Duodenal mucosa (tissue), 2 donors: ENCODE measurements around the gene CPED1.

Source experiments
- H3K27ac ChIP-seq: one replicate; pipeline ENCODE4 v1.7.0; 2013; ENCODE audit warnings: low read depth, low read length
- H3K27me3 ChIP-seq, 2 donors: one replicate each; pipeline ENCODE4 v1.7.0; 2013; ENCODE audit warnings: low read length in 2 of 2, control low read depth in 1 of 2; ENCODE audit not compliant: insufficient read depth in 2 of 2, control insufficient read depth in 1 of 2
- H3K36me3 ChIP-seq, 2 donors: one replicate each; pipeline ENCODE4 v1.7.0; 2013; ENCODE audit warnings: low read length in 2 of 2, control low read depth in 1 of 2; ENCODE audit not compliant: insufficient read depth in 2 of 2, control insufficient read depth in 1 of 2
- H3K4me1 ChIP-seq, 2 donors: one replicate each; pipeline ENCODE4 v1.7.0; 2013; ENCODE audit warnings: low read length in 2 of 2, control low read depth in 1 of 2; ENCODE audit not compliant: insufficient read depth in 2 of 2, control insufficient read depth in 1 of 2
- H3K4me3 ChIP-seq, 2 donors: one replicate each; pipeline ENCODE4 v1.7.0; 2013; ENCODE audit warnings: low read length in 2 of 2, low read depth in 1 of 2
- H3K9ac ChIP-seq, 2 donors: one replicate each; pipeline ENCODE4 v1.7.0; 2013; ENCODE audit warnings: low read length in 2 of 2, low read depth in 1 of 2
- H3K9me3 ChIP-seq, 2 donors: one replicate each; pipeline ENCODE4 v1.7.0; 2013; ENCODE audit warnings: low read length in 2 of 2, control low read depth in 1 of 2; ENCODE audit not compliant: control insufficient read depth in 1 of 2

CPED1 gene

DNA sequence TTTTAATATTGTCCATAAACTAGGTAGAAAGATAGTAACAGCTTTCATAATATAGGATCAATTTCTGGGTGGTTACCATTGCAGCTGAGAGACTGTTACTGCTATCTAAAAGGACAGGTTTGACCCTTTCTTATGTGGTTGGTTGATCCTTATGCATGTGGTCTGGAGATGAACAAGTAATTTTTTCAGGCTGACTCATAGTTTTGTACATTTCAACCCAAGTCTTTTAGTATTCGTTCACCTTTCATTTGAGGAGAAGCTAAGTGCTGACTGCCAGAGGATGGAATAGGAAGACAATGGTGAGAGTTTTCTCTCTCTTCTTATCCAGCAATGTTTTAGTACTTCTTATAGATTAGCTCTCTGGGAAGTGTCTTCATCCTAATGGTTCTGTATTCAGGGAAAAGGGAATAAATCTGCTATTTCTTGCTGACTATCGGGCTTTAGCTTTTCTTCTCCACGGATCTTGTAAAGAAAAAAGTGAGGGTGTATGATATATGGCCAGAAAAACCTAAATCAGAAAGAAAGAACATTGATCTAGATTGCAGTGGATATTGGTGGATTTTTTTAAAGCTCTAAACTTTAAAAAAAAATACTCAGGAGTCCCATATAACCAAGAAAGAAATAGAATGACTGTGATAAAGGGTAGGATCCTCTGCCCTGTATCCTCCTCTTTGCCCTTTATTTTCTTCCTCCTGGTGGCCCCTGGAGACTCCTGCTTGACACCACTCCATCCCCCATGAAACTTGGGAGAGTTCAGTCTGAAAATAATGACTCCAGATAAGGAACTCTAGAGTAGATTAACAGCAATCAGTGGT lies 88.0 kb downstream of the CPED1 start:
- Histone ChIP-seq H3K4me3 (no peak overlapping the region), H3K27ac (no peak overlapping the region), H3K9me3 (no peaks in the 10 kb centered on the region), H3K4me1 (no peaks in the 10 kb centered on the region), H3K36me3 (no peaks in the 10 kb centered on the region), H3K27me3 (no peaks in the 10 kb centered on the region), H3K9ac (no peak overlapping the region)

DNA sequence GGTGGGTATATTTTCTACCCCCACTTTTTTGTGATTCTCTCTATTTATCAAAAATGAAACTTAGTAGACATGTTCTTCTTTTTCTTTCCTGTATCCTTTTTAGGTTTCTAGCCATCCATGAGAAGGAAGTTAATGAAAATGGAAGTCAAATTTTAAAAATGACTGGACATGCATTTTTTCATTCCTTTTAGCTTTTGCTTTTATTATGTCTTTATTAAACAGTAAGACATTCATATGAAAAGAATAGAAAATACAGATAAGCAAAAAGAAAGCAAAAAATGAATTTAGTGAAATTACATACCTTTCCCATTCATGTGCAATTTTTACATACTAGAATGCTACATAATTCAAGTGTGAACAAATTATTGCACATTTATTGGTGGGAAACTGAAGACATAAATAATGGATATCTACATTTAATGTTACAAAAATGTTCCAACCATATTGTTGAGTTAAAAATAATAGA lies 88.7 kb downstream of the CPED1 start:
- Histone ChIP-seq H3K4me1 (no peaks in the 10 kb centered on the region), H3K27me3 (no peaks in the 10 kb centered on the region), H3K36me3 (no peaks in the 10 kb centered on the region), H3K27ac (no peak overlapping the region), H3K9ac (no peak overlapping the region), H3K9me3 (no peaks in the 10 kb centered on the region), H3K4me3 (no peak overlapping the region)

GRCh38 chr7:121078701-121079227 lies 90.3 kb downstream of the CPED1 start:
- no peak overlapping the region for H3K4me3 ChIP-seq
- H3K27ac ChIP-seq = no peak overlapping the region
- no peak overlapping the region for H3K9ac ChIP-seq
- no peaks in the 10 kb centered on the region for H3K36me3 ChIP-seq
- H3K9me3 ChIP-seq = no peaks in the 10 kb centered on the region
- no peaks in the 10 kb centered on the region for H3K4me1 ChIP-seq
- no peaks in the 10 kb centered on the region for H3K27me3 ChIP-seq

- Histone ChIP-seq H3K4me1 (no peaks in the 10 kb centered on the region), H3K36me3 (no peaks in the 10 kb centered on the region), H3K27me3 (no peaks in the 10 kb centered on the region), H3K9me3 (no peaks in the 10 kb centered on the region), H3K27ac (no peak overlapping the region), H3K4me3 (no peak overlapping the region), H3K9ac (no peak overlapping the region)
Observed at GRCh38 chr7:121079425-121080169, 91.1 kb downstream of the CPED1 start.

GRCh38 chr7:121080257-121080912 lies 91.9 kb downstream of the CPED1 start:
- Histone ChIP-seq H3K4me3 (no peak overlapping the region), H3K4me1 (no peaks in the 10 kb centered on the region), H3K36me3 (no peaks in the 10 kb centered on the region), H3K27ac (no peak overlapping the region), H3K27me3 (no peaks in the 10 kb centered on the region), H3K9ac (no peak overlapping the region), H3K9me3 (no peaks in the 10 kb centered on the region)

DNA sequence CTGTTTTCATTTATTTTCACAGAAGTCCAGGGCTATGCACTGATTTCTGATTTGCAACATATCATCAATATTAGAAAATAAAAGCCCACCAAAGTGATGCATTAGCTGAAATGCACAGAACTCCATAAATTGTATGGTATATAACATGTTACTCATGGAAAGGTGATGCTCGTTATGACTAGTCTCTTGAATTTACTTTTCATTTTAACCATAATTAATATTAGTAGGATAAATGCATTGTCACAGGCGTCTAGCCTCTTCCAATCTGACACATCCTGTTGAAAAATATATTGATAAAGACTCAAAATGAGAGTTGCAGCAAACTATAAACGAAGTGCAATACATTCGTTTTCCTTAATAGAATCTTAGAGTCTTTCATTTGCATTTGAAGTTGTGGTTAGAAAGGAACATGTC lies 92.4 kb downstream of the CPED1 start:
- Histone ChIP-seq H3K4me1 (no peaks in the 10 kb centered on the region), H3K9ac (no peak overlapping the region), H3K9me3 (no peaks in the 10 kb centered on the region), H3K4me3 (no peak overlapping the region), H3K36me3 (no peaks in the 10 kb centered on the region), H3K27me3 (no peaks in the 10 kb centered on the region), H3K27ac (no peak overlapping the region)

GRCh38 chr7:121081327-121081936 lies 92.9 kb downstream of the CPED1 start:
- Histone ChIP-seq H3K9me3 (no peaks in the 10 kb centered on the region), H3K9ac (no peak overlapping the region), H3K4me3 (no peak overlapping the region), H3K36me3 (no peaks in the 10 kb centered on the region), H3K27me3 (no peaks in the 10 kb centered on the region), H3K4me1 (no peaks in the 10 kb centered on the region), H3K27ac (no peak overlapping the region)

- Histone ChIP-seq H3K27me3 (no peaks in the 10 kb centered on the region), H3K4me3 (no peak overlapping the region), H3K4me1 (no peaks in the 10 kb centered on the region), H3K9me3 (no peaks in the 10 kb centered on the region), H3K36me3 (no peaks in the 10 kb centered on the region), H3K9ac (no peak overlapping the region), H3K27ac (no peak overlapping the region)
Observed at GRCh38 chr7:121082400-121083101, 94.0 kb downstream of the CPED1 start.

DNA sequence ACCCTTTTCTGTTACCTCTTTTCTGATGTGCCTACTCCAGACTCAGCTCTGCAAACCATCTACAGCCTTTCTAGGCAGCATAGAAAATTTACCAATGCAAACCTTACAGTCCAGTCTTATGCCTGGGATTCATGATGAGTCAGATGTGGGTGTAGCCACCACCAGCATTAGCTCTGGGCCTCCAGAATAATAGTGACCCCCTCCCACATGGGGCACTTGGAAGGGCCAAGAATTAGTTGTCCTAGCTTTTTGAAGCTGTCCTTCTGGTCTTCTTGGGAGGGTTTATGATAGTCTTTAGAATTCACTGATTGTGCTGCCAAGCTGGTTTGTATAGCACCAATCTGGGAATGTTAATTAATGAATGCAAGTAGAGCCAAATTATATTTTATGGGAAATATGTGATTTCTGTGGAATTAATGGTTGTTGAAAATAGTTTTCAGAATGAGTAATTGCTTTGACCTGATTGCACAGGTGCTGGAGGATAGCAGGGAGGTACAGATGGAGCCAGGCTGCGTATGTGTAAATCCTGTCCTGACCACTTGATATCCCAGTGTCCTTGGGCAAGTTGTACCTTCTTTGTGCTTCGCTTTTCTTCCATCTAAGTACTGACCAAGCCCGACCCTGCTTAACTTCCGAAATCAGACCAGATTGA lies 94.8 kb downstream of the CPED1 start:
- Histone ChIP-seq H3K4me1 (no peaks in the 10 kb centered on the region), H3K27ac (no peak overlapping the region)

More for the DNA sequence above, 94.8 kb downstream of the CPED1 start:
- Histone ChIP-seq H3K36me3 (no peaks in the 10 kb centered on the region), H3K27me3 (no peaks in the 10 kb centered on the region), H3K9me3 (no peaks in the 10 kb centered on the region), H3K9ac (no peak overlapping the region), H3K4me3 (no peak overlapping the region)
